D721Med (cell line): ENCODE results near the gene RRAS.

Source experiments
- DNase-seq: peaks from one replicate; pipeline ENCODE4 v3.0.0; 2011; ENCODE audit warnings: low spot score; ENCODE audit not compliant: insufficient read length
- FAIRE-seq: peaks from 2 replicates; lab custom pipeline; 2011; peaks lifted over from hg19 to GRCh38; lab: Jason Lieb, UNC
- CTCF ChIP-seq: IDR thresholded peaks from 2 replicates; pipeline ENCODE4 v1.5.1; 2012; ENCODE audit warnings: mild to moderate bottlenecking, control low read depth; ENCODE audit not compliant: insufficient read depth; ENCODE audit errors: missing control alignments

RRAS gene

GRCh38 chr19:49588365-49589122, 51.4 kb downstream of the RRAS start:
- FAIRE-seq (no peak), DNase-seq (no peak)
- no peak for TF ChIP-seq CTCF

GRCh38 chr19:49587227-49587626, 52.7 kb downstream of the RRAS start:
- no peak for TF ChIP-seq CTCF
- FAIRE-seq (no peak), DNase-seq (no peak)
